ENCODE data around the gene OR11A1.

- TF ChIP-seq YY1 (IDR thresholded peaks at IDR 0.05; ENCODE audit: insufficient read depth, insufficient read length) = no peak
- TF ChIP-seq ZNF274 (IDR thresholded peaks at IDR 0.05; ENCODE audit: low read depth, low read length) = no peak
- TF ChIP-seq SUZ12 (IDR thresholded peaks at IDR 0.05; ENCODE audit: extremely low read depth, insufficient read depth, insufficient read length) = no peak
These were observed 49.7 kb upstream of the OR11A1 start for GRCh38 chr6:29506446-29507067.
